HepG2 (cell line): Measurements from ENCODE around the gene SEPTIN10. TPM values are rescaled to one million over a fixed set of nuclear protein-coding genes. Genes with fewer than 3 reads are reported as not detected.

Source experiments
- ARNTL ChIP-seq: sonication (generic); formaldehyde crosslinking; IDR thresholded peaks from 2 replicates; pipeline ENCODE4 v1.4.0; 2020; ENCODE audit warnings: mild to moderate bottlenecking, missing genetic modification reagents
- BRCA1 ChIP-seq: sonication (generic); formaldehyde crosslinking; IDR thresholded peaks from 2 replicates; pipeline ENCODE4 v1.4.0; 2020; ENCODE audit warnings: missing genetic modification reagents
- CREBL2 ChIP-seq: sonication (generic); formaldehyde crosslinking; IDR thresholded peaks from 2 replicates; pipeline ENCODE4 v1.8.1; 2023; ENCODE audit warnings: missing genetic modification reagents, mild to moderate bottlenecking, borderline replicate concordance
- MNT ChIP-seq: fragments of 450-650 bp; IDR thresholded peaks from 2 replicates; pipeline ENCODE4 v1.6.1; 2016
- MTA1 ChIP-seq: sonication (generic); formaldehyde crosslinking; IDR thresholded peaks from 2 replicates; pipeline ENCODE4 v1.4.0; 2020; ENCODE audit warnings: missing genetic modification reagents, mild to moderate bottlenecking, borderline replicate concordance
- NR1H2 ChIP-seq: sonication (generic); formaldehyde crosslinking; IDR thresholded peaks from 2 replicates; pipeline ENCODE4 v1.8.1; 2022; ENCODE audit warnings: low read depth, missing genetic modification reagents, borderline replicate concordance
- PRPF4 ChIP-seq: fragments of 200-400 bp; formaldehyde crosslinking; IDR thresholded peaks from 2 replicates; pipeline ENCODE4 v1.6.1; 2016; ENCODE audit warnings: low read length, low read depth; ENCODE audit not compliant: poor library complexity, severe bottlenecking
- RARG ChIP-seq: sonication (generic); formaldehyde crosslinking; IDR thresholded peaks from 2 replicates; pipeline ENCODE4 v1.4.0; 2020; ENCODE audit warnings: low read depth, mild to moderate bottlenecking, missing genetic modification reagents
- SIN3B ChIP-seq: fragments of 150-350 bp; IDR thresholded peaks from 2 replicates; pipeline ENCODE4 v1.6.1; 2014; ENCODE audit warnings: low read length
- SPEN ChIP-seq: sonication (generic); formaldehyde crosslinking; IDR thresholded peaks from 2 replicates; pipeline ENCODE4 v1.5.1; 2020; ENCODE audit warnings: low read depth, mild to moderate bottlenecking, missing genetic modification reagents
- TEAD3 ChIP-seq: optimal IDR thresholded peaks from 2 replicates; pipeline ENCODE3; 2016; ENCODE audit warnings: borderline replicate concordance
- ZBTB26 ChIP-seq: IDR thresholded peaks from 2 replicates; pipeline ENCODE4 v1.6.1; 2016; ENCODE audit warnings: missing compliant biosample characterization, missing genetic modification reagents, borderline replicate concordance
- ZBTB7A ChIP-seq: sonication (generic); formaldehyde crosslinking; IDR thresholded peaks from 2 replicates; pipeline ENCODE4 v1.8.0; 2022; ENCODE audit warnings: mild to moderate bottlenecking, missing genetic modification reagents
- ZFYVE20 ChIP-seq: sonication (generic); formaldehyde crosslinking; IDR thresholded peaks from 2 replicates; pipeline ENCODE4 v1.8.0; 2023; ENCODE audit warnings: low read depth, mild to moderate bottlenecking, moderate library complexity, missing genetic modification reagents, borderline replicate concordance
- ZMAT5 ChIP-seq: sonication (generic); formaldehyde crosslinking; IDR thresholded peaks from 2 replicates; pipeline ENCODE4 v1.5.0; 2020; ENCODE audit warnings: mild to moderate bottlenecking, low read depth, missing genetic modification reagents, borderline replicate concordance
- ZNF207 ChIP-seq: fragments of 450-650 bp; IDR thresholded peaks from 2 replicates; pipeline ENCODE4 v1.6.1; 2016; ENCODE audit warnings: antibody characterized with exemption, borderline replicate concordance
- ZNF30 ChIP-seq: sonication (generic); formaldehyde crosslinking; IDR thresholded peaks from 2 replicates; pipeline ENCODE4 v1.5.0; 2020; ENCODE audit warnings: mild to moderate bottlenecking, missing genetic modification reagents
- ZNF513 ChIP-seq: sonication (generic); formaldehyde crosslinking; conservative IDR thresholded peaks from 2 replicates; pipeline ENCODE4 v1.5.0; 2020; ENCODE audit warnings: missing genetic modification reagents
- ZNF567 ChIP-seq: sonication (generic); formaldehyde crosslinking; IDR thresholded peaks from 2 replicates; pipeline ENCODE4 v1.8.1; 2023; ENCODE audit warnings: mild to moderate bottlenecking, missing genetic modification reagents, borderline replicate concordance
- ZNF761 ChIP-seq: sonication (generic); formaldehyde crosslinking; conservative IDR thresholded peaks from 2 replicates; pipeline ENCODE4 v1.4.0; 2020; ENCODE audit warnings: mild to moderate bottlenecking, missing genetic modification reagents
- ZNF792 ChIP-seq: IDR thresholded peaks from 2 replicates; pipeline ENCODE4 v1.6.1; 2016
- polyA plus RNA-seq, 8 experiments: library from polyadenylated mRNA; depleted of rRNA in 3 of 8; stranded (reverse) in 7 of 8; unstranded in 1 of 8; fragments of >200 nt; fragmentation: Illumina TruSeq in 4 of 8; extraction: Trizol in 4 of 8; gene quantifications; 2 replicates each; pipeline versions ENCODE4 v1.2.1 to v1.2.3, GENCODE V29; 2011 to 2016; ENCODE audit warnings: low read depth in 4 of 8, missing spikeins in 1 of 8, mixed read lengths in 1 of 8; ENCODE audit not compliant: insufficient read depth in 1 of 8
- total RNA-seq, 5 experiments: library from RNA; depleted of rRNA; stranded (reverse); fragments of >200 nt; fragmentation: Illumina TruSeq; extraction: Trizol; gene quantifications; 2 replicates each; pipeline ENCODE4 v1.2.3, GENCODE V29; 2016; ENCODE audit warnings: low read depth in 1 of 5

SEPTIN10 gene
- total and polyA plus RNA-seq, 2 of the 13 experiments (the other 11 are each of a cell fraction or from before 2014, with no cell fraction given), result 45.8 to 67.5 TPM

- TF ChIP-seq ZBTB26 (CRISPR knock-in tag) (0 out of 2 replicates have a peak, but pooled peaks have one; percentile 34), ZNF513 (CRISPR knock-in tag) (no peak), ARNTL (CRISPR knock-in tag) (peak; percentile 91), MTA1 (CRISPR knock-in tag) (peak; percentile 25; the same call in 1 of the 2 replicates), ZNF207 (no peak), NR1H2 (CRISPR knock-in tag) (no peak), CREBL2 (CRISPR knock-in tag) (no peak), MNT (peak; percentile 100), TEAD3 (CRISPR knock-in tag) (no peak), ZMAT5 (CRISPR knock-in tag) (no peak), ZNF761 (CRISPR knock-in tag) (no peak), ZNF567 (CRISPR knock-in tag) (no peak), RARG (CRISPR knock-in tag) (no peak), BRCA1 (no peak), PRPF4 (no peak), SIN3B (no peak), ZNF30 (CRISPR knock-in tag) (no peak), ZFYVE20 (CRISPR knock-in tag) (no peak), ZBTB7A (peak; percentile 77), SPEN (CRISPR knock-in tag) (peak; percentile 45; the same call in 1 of the 2 replicates), ZNF792 (CRISPR knock-in tag) (no peak)
Measured at GRCh38 chr2:109529532-109530449, 84.0 kb downstream of the SEPTIN10 start (continued).
